ENCODE data around the gene MYO16.

DNA sequence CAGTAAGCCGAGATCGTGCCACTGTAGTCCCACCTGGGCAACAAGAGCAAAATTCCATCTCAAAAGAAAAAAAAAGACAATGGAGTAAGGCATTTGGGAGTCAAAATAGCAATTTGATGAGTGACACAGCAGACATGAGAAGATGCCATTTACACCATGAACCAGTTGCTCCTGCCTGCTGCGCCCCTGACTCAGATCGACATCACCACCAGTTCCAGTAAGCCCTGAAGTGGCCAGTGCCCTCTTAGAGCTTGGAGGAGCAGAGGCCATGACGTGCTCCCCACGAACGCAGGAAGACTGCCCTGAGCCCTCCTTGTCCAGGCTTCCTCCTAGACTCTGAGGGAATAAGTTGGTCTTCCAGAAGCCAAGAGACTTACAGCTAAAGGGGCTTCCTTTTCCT is 339.2 kb downstream of the MYO16 start:
- TF ChIP-seq, protein P1, sequence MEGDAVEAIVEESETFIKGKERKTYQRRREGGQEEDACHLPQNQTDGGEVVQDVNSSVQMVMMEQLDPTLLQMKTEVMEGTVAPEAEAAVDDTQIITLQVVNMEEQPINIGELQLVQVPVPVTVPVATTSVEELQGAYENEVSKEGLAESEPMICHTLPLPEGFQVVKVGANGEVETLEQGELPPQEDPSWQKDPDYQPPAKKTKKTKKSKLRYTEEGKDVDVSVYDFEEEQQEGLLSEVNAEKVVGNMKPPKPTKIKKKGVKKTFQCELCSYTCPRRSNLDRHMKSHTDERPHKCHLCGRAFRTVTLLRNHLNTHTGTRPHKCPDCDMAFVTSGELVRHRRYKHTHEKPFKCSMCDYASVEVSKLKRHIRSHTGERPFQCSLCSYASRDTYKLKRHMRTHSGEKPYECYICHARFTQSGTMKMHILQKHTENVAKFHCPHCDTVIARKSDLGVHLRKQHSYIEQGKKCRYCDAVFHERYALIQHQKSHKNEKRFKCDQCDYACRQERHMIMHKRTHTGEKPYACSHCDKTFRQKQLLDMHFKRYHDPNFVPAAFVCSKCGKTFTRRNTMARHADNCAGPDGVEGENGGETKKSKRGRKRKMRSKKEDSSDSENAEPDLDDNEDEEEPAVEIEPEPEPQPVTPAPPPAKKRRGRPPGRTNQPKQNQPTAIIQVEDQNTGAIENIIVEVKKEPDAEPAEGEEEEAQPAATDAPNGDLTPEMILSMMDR (tag by site-specific recombination; IDR thresholded peaks at IDR 0.05): no peak
- TF ChIP-seq OVOL3 (tag by site-specific recombination; IDR thresholded peaks at IDR 0.05) (no peak), TCF7L2 (IDR thresholded peaks at IDR 0.05; ENCODE audit: borderline replicate concordance, low read depth, low read length) (no peak), PBX3 (CRISPR knock-in tag; IDR thresholded peaks at IDR 0.05) (no peak), ZNF354C (tag by site-specific recombination; IDR thresholded peaks at IDR 0.05; ENCODE audit: borderline replicate concordance, low read depth) (no peak), HOXD13 (CRISPR knock-in tag; IDR thresholded peaks at IDR 0.05; ENCODE audit: borderline replicate concordance) (no peak), ZNF548 (tag by site-specific recombination; IDR thresholded peaks at IDR 0.05) (no peak), ZNF184 (tag by site-specific recombination; IDR thresholded peaks at IDR 0.05) (no peak), ZNF133 (tag by site-specific recombination; IDR thresholded peaks at IDR 0.05) (no peak), ZNF132 (tag by site-specific recombination; IDR thresholded peaks at IDR 0.05; ENCODE audit: borderline replicate concordance) (no peak)

Data from HEK293 (cell line).